Small intestine (tissue), 7 donors: ENCODE measurements around the gene COL4A4. TPM values are rescaled to one million over a fixed set of nuclear protein-coding genes. Genes with fewer than 3 reads are reported as not detected.

ENCODE experiments used
- DNase-seq, 2 donors: peaks; one replicate each; pipeline versions ENCODE4 v3.0.0 to v3.0.0-alpha.2; 2013
- FAIRE-seq: peaks from 2 replicates; lab custom pipeline; 2012; peaks lifted over from hg19 to GRCh38; lab: Jason Lieb, UNC
- H3K27ac ChIP-seq, 3 donors: one replicate each; pipeline ENCODE4 v1.5.1; 2013; ENCODE audit warnings: low read length in 2 of 3, mild to moderate bottlenecking in 2 of 3, control low read depth in 1 of 3, inconsistent platforms in 1 of 3, low read depth in 1 of 3, moderate library complexity in 1 of 3
- H3K27me3 ChIP-seq, 3 donors: one replicate each; pipeline ENCODE4 v1.6.1; 2013; ENCODE audit warnings: low read length in 3 of 3, inconsistent platforms in 1 of 3; ENCODE audit not compliant: control insufficient read depth in 3 of 3, insufficient read depth in 3 of 3
- H3K36me3 ChIP-seq, 3 donors: one replicate each; pipeline ENCODE4 v1.6.1; 2013; ENCODE audit warnings: low read length in 3 of 3, inconsistent platforms in 1 of 3, low read depth in 1 of 3, mild to moderate bottlenecking in 1 of 3, moderate library complexity in 1 of 3; ENCODE audit not compliant: control insufficient read depth in 3 of 3, insufficient read depth in 2 of 3
- H3K4me1 ChIP-seq, 3 donors: one replicate each; pipeline ENCODE4 v1.6.1; 2013; ENCODE audit warnings: low read length in 2 of 3, inconsistent platforms in 1 of 3, low read depth in 1 of 3, mild to moderate bottlenecking in 1 of 3, moderate library complexity in 1 of 3; ENCODE audit not compliant: control insufficient read depth in 3 of 3, insufficient read depth in 2 of 3
- H3K4me3 ChIP-seq, 3 donors: one replicate each; pipeline ENCODE4 v1.5.1; 2013; ENCODE audit warnings: low read length in 3 of 3, control low read depth in 1 of 3, inconsistent platforms in 1 of 3, low read depth in 1 of 3, mild to moderate bottlenecking in 1 of 3, moderate library complexity in 1 of 3
- H3K9me3 ChIP-seq, 2 donors: one replicate each; pipeline ENCODE4 v1.6.1; 2013; ENCODE audit warnings: low read depth in 1 of 2, low read length in 1 of 2; ENCODE audit not compliant: control insufficient read depth in 2 of 2, insufficient read depth in 1 of 2
- WGBS, 3 donors: extraction: QIAGEN DNeasy Blood & Tissue Kit; methylation state at CpG; one replicate each; pipeline ENCODE4 v1.1.7; 2013; 5-methylcytosine and 5-hydroxymethylcytosine counted together
- polyA plus RNA-seq, 4 donors: library from polyadenylated mRNA; stranded (reverse) in 3 of 4; unstranded in 1 of 4; fragments of 200-250 nt in 3 of 4; fragments of 120-200 nt in 1 of 4; gene quantifications; one replicate each; pipeline versions ENCODE4 v1.2.1 to v1.2.3, GENCODE V29; 2013
- donor health status: healthy with polysubstance abuse.
- donor health status: control.
- donor health status: control.
- donor health status: Bipolar disorder and iron deficiency.
- donor health status: healthy.

The COL4A4 gene
- polyA plus RNA-seq, 4 donors, result under 0.01 to 0.21 (median 0.19) TPM; not detected in 1

- H3K9me3 ChIP-seq, result peaks cover 0 to 3% of the 10 kb centered on the region in 2 donors
- no peak for DNase-seq
- no peaks in the 10 kb centered on the region for H3K36me3 ChIP-seq
- no peak overlapping the region for H3K27ac ChIP-seq
- H3K4me1 ChIP-seq, result no peaks in the 10 kb centered on the region
- no peak overlapping the region for H3K4me3 ChIP-seq
- WGBS, 3 donors, result 81 to 84% (median 81%) methylated on average over 6 of the region's 6 CpGs
- peaks cover 0 to 3% (median 1%) of the 10 kb centered on the region in 3 donors for H3K27me3 ChIP-seq
- FAIRE-seq, result no peak
Measured at GRCh38 chr2:227154986-227155774, 8.8 kb downstream of the COL4A4 start.

- Histone ChIP-seq H3K27ac (no peak overlapping the region), H3K4me3 (no peak overlapping the region), H3K36me3 (no peaks in the 10 kb centered on the region), H3K4me1 (no peaks in the 10 kb centered on the region), H3K27me3 (peaks cover 0 to 3% (median 0%) of the 10 kb centered on the region in 3 donors), H3K9me3 (peaks cover 0 to 3% of the 10 kb centered on the region in 2 donors)
- 56 to 69% (median 62%) methylated on average over 4 of the region's 4 CpGs for WGBS, 3 donors
- DNase-seq (peak; percentile 40 to 51), FAIRE-seq (no peak)
Measured at GRCh38 chr2:227153758-227154486, 10.1 kb downstream of the COL4A4 start.

GRCh38 chr2:227153307-227153706 is 10.7 kb downstream of the COL4A4 start:
- FAIRE-seq, result no peak

GRCh38 chr2:227152093-227152766 is 11.8 kb downstream of the COL4A4 start:
- no peak for FAIRE-seq
- Histone ChIP-seq H3K4me3 (no peak overlapping the region), H3K36me3 (no peaks in the 10 kb centered on the region), H3K27ac (no peak overlapping the region), H3K4me1 (no peaks in the 10 kb centered on the region), H3K9me3 (peaks cover 0 to 6% of the 10 kb centered on the region in 2 donors), H3K27me3 (peaks cover 0 to 3% (median 0%) of the 10 kb centered on the region in 3 donors)
- 91 to 96% (median 92%) methylated on average over 2 of the region's 2 CpGs for WGBS, 3 donors
- no peak for DNase-seq

More at GRCh38 chr2:227153307-227153706, 10.7 kb downstream of the COL4A4 start:
- WGBS, 3 donors, result 53 to 78% (median 65%) methylated on average over 4 of the region's 4 CpGs
- Histone ChIP-seq H3K9me3 (peaks cover 0 to 3% of the 10 kb centered on the region in 2 donors), H3K36me3 (no peaks in the 10 kb centered on the region), H3K27ac (no peak overlapping the region), H3K4me1 (no peaks in the 10 kb centered on the region), H3K27me3 (peaks cover 0 to 3% (median 0%) of the 10 kb centered on the region in 3 donors), H3K4me3 (no peak overlapping the region)
- peak in 1 of 2 donors; percentile 10 for DNase-seq

GRCh38 chr2:227150222-227150936 is 13.6 kb downstream of the COL4A4 start:
- H3K9me3 ChIP-seq, result peaks cover 0 to 10% of the 10 kb centered on the region in 2 donors
- H3K4me3 ChIP-seq, result no peak overlapping the region
- no peaks in the 10 kb centered on the region for H3K36me3 ChIP-seq
- DNase-seq (no peak), FAIRE-seq (no peak)
- no peak overlapping the region for H3K27ac ChIP-seq
- peaks cover 0 to under 1% (median 0%) of the 10 kb centered on the region in 3 donors for H3K27me3 ChIP-seq
- no peaks in the 10 kb centered on the region for H3K4me1 ChIP-seq
- WGBS, 3 donors, result 60 to 81% (median 70%) methylated on average over 2 of the region's 2 CpGs

- 74 to 83% (median 82%) methylated on average over 2 of the region's 2 CpGs for WGBS, 3 donors
- DNase-seq (no peak), FAIRE-seq (no peak)
- no peak overlapping the region for H3K27ac ChIP-seq
- no peaks in the 10 kb centered on the region for H3K27me3 ChIP-seq
- H3K36me3 ChIP-seq, result no peaks in the 10 kb centered on the region
- H3K4me1 ChIP-seq, result no peaks in the 10 kb centered on the region
- peaks cover 0 to 10% of the 10 kb centered on the region in 2 donors for H3K9me3 ChIP-seq
- no peak overlapping the region for H3K4me3 ChIP-seq
Measured at GRCh38 chr2:227148106-227148505, 15.9 kb downstream of the COL4A4 start.

- WGBS, 3 donors, result 74 to 77% (median 75%) methylated on average over 3 of the region's 3 CpGs
- FAIRE-seq, result no peak
- Histone ChIP-seq H3K9me3 (peaks cover 0 to 10% of the 10 kb centered on the region in 2 donors), H3K27me3 (no peaks in the 10 kb centered on the region), H3K27ac (no peak overlapping the region), H3K4me3 (no peak overlapping the region), H3K36me3 (no peaks in the 10 kb centered on the region), H3K4me1 (no peaks in the 10 kb centered on the region)
- no peak for DNase-seq
Measured at GRCh38 chr2:227147023-227147422, 17.0 kb downstream of the COL4A4 start.
